Peyer's patch (tissue), 4 donors: ENCODE measurements around the gene NCKAP5L. TPM values are rescaled to one million over a fixed set of nuclear protein-coding genes. Genes with fewer than 3 reads are reported as not detected.

Experiments
- DNase-seq, 3 donors: peaks; one replicate each; pipeline ENCODE4 v3.0.0-alpha.2; 2017 to 2019
- H3K27ac ChIP-seq, 4 donors: fragments of 200-600 bp; sonication (generic); one replicate each; pipeline ENCODE4 v1.5.1; 2016 to 2019
- H3K27me3 ChIP-seq, 2 donors: fragments of 200-600 bp; sonication (generic); one replicate each; pipeline ENCODE4 v1.5.1; 2019
- H3K36me3 ChIP-seq, 3 donors: fragments of 200-600 bp; sonication (generic); one replicate each; pipeline ENCODE4 v1.5.1; 2016 to 2019
- H3K4me1 ChIP-seq, 4 donors: fragments of 200-600 bp; sonication (generic); one replicate each; pipeline ENCODE4 v1.5.1; 2016 to 2019
- H3K4me3 ChIP-seq, 4 donors: fragments of 200-600 bp; sonication (generic); 1 replicate in 3 of 4; 2 replicates in 1 of 4; pipeline ENCODE4 v1.5.1; 2016 to 2019; ENCODE audit warnings: mild to moderate bottlenecking in 1 of 4
- H3K9me3 ChIP-seq, 4 donors: fragments of 200-600 bp; sonication (generic); one replicate each; pipeline ENCODE4 v1.5.1; 2016 to 2019; ENCODE audit warnings: mild to moderate bottlenecking in 1 of 4
- POLR2A ChIP-seq, 2 donors: fragments of 450-650 bp; IDR thresholded peaks; one replicate each; pipeline ENCODE4 v1.5.1; 2017; ENCODE audit warnings: antibody characterized with exemption in 2 of 2, mild to moderate bottlenecking in 2 of 2, moderate library complexity in 2 of 2
- total RNA-seq, 4 donors: library from RNA; depleted of rRNA; stranded (reverse); fragments of >200 nt; gene quantifications; one replicate each; pipeline ENCODE4 v1.1.0, GENCODE V29; 2016
- TF ChIP-seq, protein P1 (sequence below), 6 experiments: fragments of 450-650 bp in 4 of 6; fragments of 200-600 bp in 2 of 6; sonication (generic) in 1 of 6; IDR thresholded peaks; one replicate each; pipeline ENCODE4 v1.5.1; 2017 to 2019; ENCODE audit warnings: antibody characterized with exemption in 6 of 6, mild to moderate bottlenecking in 3 of 6, moderate library complexity in 1 of 6

NCKAP5L gene
- total RNA-seq, 4 donors from 2014 or later = 3.3 to 16.5 (median 7.5) TPM

DNA sequence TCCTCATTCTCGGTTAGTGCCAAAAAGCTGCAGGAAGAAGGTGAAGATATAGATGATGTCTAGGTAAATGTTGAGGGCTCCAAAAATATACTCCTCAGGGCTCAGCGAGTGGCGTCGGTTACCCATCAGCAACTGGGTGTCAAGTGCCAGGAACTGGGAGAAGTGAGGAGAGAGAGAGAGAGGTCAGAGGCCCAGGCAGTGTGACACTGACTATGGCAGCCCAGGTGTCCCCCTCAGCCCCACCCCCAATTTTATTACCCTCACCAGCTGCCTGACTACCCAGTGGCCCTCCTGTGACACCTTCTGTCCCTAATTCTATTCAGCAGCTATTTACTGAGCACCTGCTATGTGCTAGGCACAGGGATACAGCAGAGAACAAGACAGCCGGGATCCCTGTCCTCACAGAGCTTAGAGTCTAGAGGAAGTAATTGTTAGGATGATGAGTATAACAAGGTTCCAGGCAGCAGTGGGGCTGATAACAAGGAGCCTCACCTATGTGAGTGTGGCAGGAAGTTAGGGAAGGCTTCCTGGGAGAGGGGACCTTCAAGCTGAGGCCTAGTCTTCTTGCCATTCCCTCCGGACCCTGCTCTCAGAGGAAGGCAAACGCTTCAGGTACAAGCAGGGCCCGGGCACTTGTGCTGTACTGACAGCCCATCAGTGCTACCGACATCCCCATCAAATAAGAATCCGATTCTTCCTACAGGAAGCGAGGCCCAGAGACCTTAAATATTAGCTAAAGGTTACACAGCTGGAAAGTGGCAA lies 42.5 kb upstream of the NCKAP5L start:
- H3K9me3 ChIP-seq = no peaks in the 10 kb centered on the region
- DNase-seq = no peak
- no peaks in the 10 kb centered on the region for H3K27me3 ChIP-seq
- H3K27ac ChIP-seq = no peak overlapping the region
- H3K4me1 ChIP-seq = peaks cover 0 to 11% (median 0%) of the 10 kb centered on the region in 4 donors
- H3K4me3 ChIP-seq = no peak overlapping the region
- TF ChIP-seq POLR2A (IDR thresholded peaks at IDR 0.05) = no peak
- TF ChIP-seq, protein P1, sequence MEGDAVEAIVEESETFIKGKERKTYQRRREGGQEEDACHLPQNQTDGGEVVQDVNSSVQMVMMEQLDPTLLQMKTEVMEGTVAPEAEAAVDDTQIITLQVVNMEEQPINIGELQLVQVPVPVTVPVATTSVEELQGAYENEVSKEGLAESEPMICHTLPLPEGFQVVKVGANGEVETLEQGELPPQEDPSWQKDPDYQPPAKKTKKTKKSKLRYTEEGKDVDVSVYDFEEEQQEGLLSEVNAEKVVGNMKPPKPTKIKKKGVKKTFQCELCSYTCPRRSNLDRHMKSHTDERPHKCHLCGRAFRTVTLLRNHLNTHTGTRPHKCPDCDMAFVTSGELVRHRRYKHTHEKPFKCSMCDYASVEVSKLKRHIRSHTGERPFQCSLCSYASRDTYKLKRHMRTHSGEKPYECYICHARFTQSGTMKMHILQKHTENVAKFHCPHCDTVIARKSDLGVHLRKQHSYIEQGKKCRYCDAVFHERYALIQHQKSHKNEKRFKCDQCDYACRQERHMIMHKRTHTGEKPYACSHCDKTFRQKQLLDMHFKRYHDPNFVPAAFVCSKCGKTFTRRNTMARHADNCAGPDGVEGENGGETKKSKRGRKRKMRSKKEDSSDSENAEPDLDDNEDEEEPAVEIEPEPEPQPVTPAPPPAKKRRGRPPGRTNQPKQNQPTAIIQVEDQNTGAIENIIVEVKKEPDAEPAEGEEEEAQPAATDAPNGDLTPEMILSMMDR (IDR thresholded peaks at IDR 0.05) = no peak
- no peaks in the 10 kb centered on the region for H3K36me3 ChIP-seq

DNA sequence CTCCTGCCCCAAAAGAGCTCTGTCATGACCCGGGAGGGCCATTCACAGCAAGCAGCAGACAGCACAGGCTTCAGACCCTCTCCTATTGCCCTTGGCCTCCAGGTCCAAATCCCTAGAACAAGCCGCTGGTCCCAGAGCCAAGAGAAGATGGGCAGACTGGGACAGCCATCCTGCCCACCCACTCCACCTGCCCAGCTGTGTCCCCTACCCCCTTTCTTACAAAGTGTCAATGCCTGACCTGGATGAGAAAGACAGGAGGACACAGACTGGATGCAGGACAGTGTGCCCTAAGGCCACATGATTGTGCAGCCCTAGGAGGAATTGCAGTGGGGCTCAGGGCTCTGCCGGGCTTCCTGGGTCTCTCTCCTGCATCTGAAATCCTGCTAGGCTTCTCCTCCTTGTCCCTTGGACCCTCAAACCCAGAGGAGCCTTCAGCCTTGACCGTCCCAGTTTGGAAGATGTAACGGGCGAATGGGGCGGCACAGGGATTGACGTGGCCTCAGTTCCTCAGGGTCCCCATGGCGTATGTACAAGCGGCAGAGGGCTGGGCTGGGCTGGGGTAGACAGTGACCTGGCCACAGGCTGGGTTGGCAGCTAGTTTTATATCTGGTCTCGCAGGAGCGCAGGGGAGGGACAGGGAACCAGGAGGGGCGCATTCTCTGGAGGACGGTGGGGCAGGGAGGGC lies 41.7 kb upstream of the NCKAP5L start:
- DNase-seq = no peak
- Histone ChIP-seq H3K36me3 (no peaks in the 10 kb centered on the region), H3K4me3 (no peak overlapping the region), H3K27me3 (no peaks in the 10 kb centered on the region), H3K4me1 (peaks cover 0 to 11% (median 0%) of the 10 kb centered on the region in 4 donors), H3K27ac (peak overlapping the region in 2 of 4 donors; percentile 33 to 46), H3K9me3 (no peaks in the 10 kb centered on the region)
- TF ChIP-seq, protein P1 (IDR thresholded peaks at IDR 0.05) = no peak
- no peak for TF ChIP-seq POLR2A (IDR thresholded peaks at IDR 0.05)

DNA sequence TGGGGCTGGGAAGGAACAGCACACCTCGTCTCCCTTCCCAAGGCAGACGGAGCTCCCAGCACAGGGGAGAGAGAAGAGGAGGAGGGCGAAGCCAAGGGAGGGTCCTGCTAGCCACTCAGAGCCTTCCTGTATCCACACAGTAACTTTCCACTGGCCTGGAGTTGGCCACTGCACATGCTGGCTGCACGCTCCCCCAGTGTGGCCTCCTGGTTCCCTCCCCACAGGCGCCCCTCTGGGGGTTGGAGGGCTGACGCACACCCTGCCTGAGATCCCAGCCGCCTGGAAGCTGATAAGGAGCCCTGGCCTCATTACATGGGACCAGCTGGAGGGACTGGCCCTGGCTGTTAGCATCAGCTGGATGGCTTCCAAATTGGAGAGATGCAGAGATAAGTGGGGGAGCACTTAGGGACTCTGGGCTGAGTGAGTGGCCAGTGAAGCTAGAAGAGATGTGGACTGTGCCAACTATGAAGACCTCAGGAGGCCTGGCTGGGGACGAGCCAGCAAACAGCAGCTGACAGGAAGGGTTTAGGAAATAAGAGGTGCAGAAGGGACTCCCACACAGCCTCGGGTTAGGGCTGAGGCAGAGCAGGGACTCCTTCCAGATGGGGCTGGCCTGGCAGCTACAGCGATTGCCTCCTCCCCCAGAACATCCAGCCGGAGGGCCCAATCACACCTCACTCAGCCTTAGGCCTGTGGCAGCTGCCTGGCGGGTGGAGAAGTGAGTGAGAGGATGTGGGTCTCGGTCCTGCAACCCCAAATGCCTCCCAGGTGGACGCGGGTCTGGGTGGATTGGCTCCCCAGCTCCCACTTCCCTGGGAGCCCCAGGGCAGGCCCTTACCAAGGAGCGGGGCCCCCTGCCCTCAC lies 41.0 kb upstream of the NCKAP5L start:
- Histone ChIP-seq H3K4me1 (peaks cover 0 to 11% (median 0%) of the 10 kb centered on the region in 4 donors), H3K4me3 (no peak overlapping the region), H3K27me3 (no peaks in the 10 kb centered on the region), H3K36me3 (no peaks in the 10 kb centered on the region), H3K9me3 (no peaks in the 10 kb centered on the region), H3K27ac (peak overlapping the region; percentile 12 to 46 (median 32))
- DNase-seq = peak in 2 of 3 donors; percentile 19 to 71
- TF ChIP-seq POLR2A (IDR thresholded peaks at IDR 0.05) = no peak
- TF ChIP-seq, protein P1 (IDR thresholded peaks at IDR 0.05) = no peak

DNA sequence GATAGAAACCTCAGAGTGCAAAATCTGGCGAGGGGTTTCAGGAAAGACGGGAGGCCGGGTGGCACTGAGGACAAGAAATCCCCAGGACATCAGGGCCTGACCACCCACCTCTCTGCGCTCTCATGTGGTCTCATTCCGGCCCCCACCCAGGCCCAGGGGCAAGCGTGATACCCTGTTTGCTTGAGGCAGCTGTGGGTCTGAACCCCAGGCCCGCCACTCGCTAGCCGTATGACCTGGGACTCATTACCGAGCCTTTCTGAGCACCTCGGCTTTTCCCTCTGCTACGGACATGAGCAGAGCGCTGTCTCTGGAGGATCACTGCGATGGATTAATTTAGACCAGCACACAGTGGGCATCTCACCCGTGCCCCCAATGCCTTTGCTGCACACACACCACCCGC lies 40.2 kb upstream of the NCKAP5L start:
- H3K27ac ChIP-seq = peak overlapping the region; percentile 12 to 46 (median 32)
- TF ChIP-seq, protein P1 (IDR thresholded peaks at IDR 0.05) = no peak
- no peaks in the 10 kb centered on the region for H3K36me3 ChIP-seq
- H3K4me1 ChIP-seq = peaks cover 0 to 11% (median 0%) of the 10 kb centered on the region in 4 donors
- H3K27me3 ChIP-seq = no peaks in the 10 kb centered on the region
- H3K9me3 ChIP-seq = no peaks in the 10 kb centered on the region
- no peak for DNase-seq
- no peak overlapping the region for H3K4me3 ChIP-seq

DNA sequence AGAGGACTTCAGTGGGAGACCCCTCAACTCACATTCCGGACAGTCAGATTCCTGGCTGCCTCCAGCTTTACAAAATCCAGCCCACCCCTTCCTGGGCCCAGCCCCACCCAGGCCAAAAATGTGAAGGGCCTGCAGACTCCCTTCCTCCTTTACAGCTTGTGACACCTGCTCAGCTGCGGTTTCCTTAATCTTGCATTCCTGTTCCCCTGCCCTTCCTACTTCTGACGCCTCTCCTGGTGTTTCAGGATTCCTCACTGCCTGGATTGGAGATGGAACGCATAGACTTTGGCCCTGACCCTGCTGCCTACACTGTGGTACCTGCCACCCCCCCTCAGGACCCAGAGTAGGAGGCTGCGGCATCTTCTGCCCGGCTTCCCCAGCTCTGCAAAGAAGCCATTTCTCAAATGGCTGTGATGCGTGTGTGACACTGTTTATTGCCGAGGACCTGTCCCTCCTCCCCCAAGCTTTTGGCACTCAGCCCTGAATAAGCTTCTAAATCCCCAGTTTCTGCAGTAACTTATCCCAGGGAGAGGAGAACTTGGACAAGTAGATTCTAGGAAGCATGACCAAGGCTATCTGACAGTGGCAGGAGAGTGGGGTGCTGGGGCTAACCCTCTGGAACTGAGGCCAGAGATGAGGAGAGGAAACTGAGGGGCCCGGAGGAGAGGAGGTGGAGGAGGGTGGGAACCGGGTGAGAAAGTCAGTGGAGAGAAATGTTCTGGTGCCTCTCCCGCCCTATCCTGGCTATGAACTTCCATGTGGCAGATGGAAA lies 39.5 kb upstream of the NCKAP5L start:
- TF ChIP-seq, protein P1 (IDR thresholded peaks at IDR 0.05) = no peak
- TF ChIP-seq POLR2A (IDR thresholded peaks at IDR 0.05) = no peak
- no peak for DNase-seq
- H3K27me3 ChIP-seq = no peaks in the 10 kb centered on the region
- H3K9me3 ChIP-seq = no peaks in the 10 kb centered on the region
- H3K4me1 ChIP-seq = peaks cover 0 to 11% (median 0%) of the 10 kb centered on the region in 4 donors
- H3K4me3 ChIP-seq = no peak overlapping the region
- H3K27ac ChIP-seq = no peak overlapping the region
- no peaks in the 10 kb centered on the region for H3K36me3 ChIP-seq
